Measurements from ENCODE around the gene PAPSS1.

DNA sequence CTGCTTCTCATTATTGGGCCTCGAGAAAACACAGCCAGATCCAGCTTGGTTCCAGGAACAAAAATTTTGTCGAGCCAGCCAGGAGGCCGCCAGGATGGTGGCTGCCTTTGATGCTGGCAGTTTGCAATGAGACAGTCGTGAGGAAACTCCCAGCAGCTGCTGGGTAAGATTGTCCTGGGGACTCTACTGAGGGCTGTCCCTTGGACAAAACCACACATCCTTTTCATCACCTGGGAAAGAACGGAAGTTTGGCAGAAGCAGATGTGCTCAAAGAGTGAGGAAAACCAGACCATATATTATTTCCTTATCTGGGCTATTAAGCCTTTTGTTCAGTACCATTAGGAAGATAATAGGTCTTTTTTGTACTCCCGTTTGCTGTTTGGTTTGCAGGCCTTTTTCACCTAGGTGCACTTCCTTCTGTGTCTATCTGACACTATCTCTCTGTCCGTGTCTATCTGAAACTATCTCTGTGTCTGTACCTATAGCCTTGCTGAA lies 13.4 kb upstream of the PAPSS1 start:
- no peak for TF ChIP-seq POLR2A (IDR thresholded peaks at IDR 0.05)
- TF ChIP-seq, protein P1, sequence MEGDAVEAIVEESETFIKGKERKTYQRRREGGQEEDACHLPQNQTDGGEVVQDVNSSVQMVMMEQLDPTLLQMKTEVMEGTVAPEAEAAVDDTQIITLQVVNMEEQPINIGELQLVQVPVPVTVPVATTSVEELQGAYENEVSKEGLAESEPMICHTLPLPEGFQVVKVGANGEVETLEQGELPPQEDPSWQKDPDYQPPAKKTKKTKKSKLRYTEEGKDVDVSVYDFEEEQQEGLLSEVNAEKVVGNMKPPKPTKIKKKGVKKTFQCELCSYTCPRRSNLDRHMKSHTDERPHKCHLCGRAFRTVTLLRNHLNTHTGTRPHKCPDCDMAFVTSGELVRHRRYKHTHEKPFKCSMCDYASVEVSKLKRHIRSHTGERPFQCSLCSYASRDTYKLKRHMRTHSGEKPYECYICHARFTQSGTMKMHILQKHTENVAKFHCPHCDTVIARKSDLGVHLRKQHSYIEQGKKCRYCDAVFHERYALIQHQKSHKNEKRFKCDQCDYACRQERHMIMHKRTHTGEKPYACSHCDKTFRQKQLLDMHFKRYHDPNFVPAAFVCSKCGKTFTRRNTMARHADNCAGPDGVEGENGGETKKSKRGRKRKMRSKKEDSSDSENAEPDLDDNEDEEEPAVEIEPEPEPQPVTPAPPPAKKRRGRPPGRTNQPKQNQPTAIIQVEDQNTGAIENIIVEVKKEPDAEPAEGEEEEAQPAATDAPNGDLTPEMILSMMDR (IDR thresholded peaks at IDR 0.05) = no peak

Measured in esophagus squamous epithelium (tissue), 4 donors.